Esophagus squamous epithelium (tissue), 5 donors: Measurements from ENCODE around the gene ETV7. TPM values are rescaled to one million over a fixed set of nuclear protein-coding genes. Genes with fewer than 3 reads are reported as not detected.

Source experiments
- DNase-seq: peaks from one replicate; lab custom pipeline; 2025; lab: John Stamatoyannopoulos, UW
- H3K27ac ChIP-seq, 4 donors: fragments of 200-600 bp; sonication (generic); one replicate each; pipeline ENCODE4 v1.5.1; 2016 to 2019; ENCODE audit warnings: mild to moderate bottlenecking in 1 of 4
- H3K27me3 ChIP-seq, 4 donors: fragments of 200-600 bp; sonication (generic); 1 replicate in 3 of 4; 2 replicates in 1 of 4; pipeline versions ENCODE4 v1.5.1 to v1.6.0; 2017 to 2021; ENCODE audit warnings: antibody characterized with exemption in 1 of 4
- H3K36me3 ChIP-seq, 3 donors: fragments of 200-600 bp; sonication (generic); one replicate each; pipeline ENCODE4 v1.5.1; 2016 to 2019
- H3K4me1 ChIP-seq, 3 donors: fragments of 200-600 bp; sonication (generic); one replicate each; pipeline ENCODE4 v1.5.1; 2017 to 2019
- H3K4me3 ChIP-seq, 4 donors: fragments of 200-600 bp; sonication (generic); 1 replicate in 3 of 4; 2 replicates in 1 of 4; pipeline ENCODE4 v1.5.1; 2016 to 2019; ENCODE audit warnings: mild to moderate bottlenecking in 2 of 4, moderate library complexity in 1 of 4
- H3K9me3 ChIP-seq, 3 donors: fragments of 200-600 bp; sonication (generic); one replicate each; pipeline ENCODE4 v1.5.1; 2016 to 2019
- POLR2A ChIP-seq, 4 donors: fragments of 450-650 bp; IDR thresholded peaks; one replicate each; pipeline ENCODE4 v1.6.1; 2017; ENCODE audit warnings: antibody characterized with exemption in 4 of 4, mild to moderate bottlenecking in 4 of 4, moderate library complexity in 3 of 4
- WGBS, 2 donors: methylation state at CpG; one replicate each; pipeline ENCODE4 v1.1.5; 2018; 5-methylcytosine and 5-hydroxymethylcytosine counted together
- intact Hi-C: fragments of 100-400 bp; cut with DNase I; formaldehyde crosslinking; loops from one replicate; pipeline ENCODE4 v1.15.0; 2022
- total RNA-seq, 4 donors: library from RNA; depleted of rRNA; stranded (reverse); fragments of >200 nt; gene quantifications; one replicate each; pipeline ENCODE4 v1.1.0, GENCODE V29; 2016
- TF ChIP-seq, protein P1 (sequence below), 6 experiments: fragments of 450-650 bp in 4 of 6; fragments of 200-600 bp in 2 of 6; sonication (generic) in 2 of 6; IDR thresholded peaks; one replicate each; pipeline ENCODE4 v1.5.1; 2016 to 2019; ENCODE audit warnings: antibody characterized with exemption in 6 of 6, mild to moderate bottlenecking in 4 of 6, moderate library complexity in 4 of 6
- donor health status: DM: yes; HTN: yes; CAD: no.

The ETV7 gene
- total RNA-seq, 4 donors from 2014 or later = 1.3 to 7.3 (median 2.3) TPM

DNA sequence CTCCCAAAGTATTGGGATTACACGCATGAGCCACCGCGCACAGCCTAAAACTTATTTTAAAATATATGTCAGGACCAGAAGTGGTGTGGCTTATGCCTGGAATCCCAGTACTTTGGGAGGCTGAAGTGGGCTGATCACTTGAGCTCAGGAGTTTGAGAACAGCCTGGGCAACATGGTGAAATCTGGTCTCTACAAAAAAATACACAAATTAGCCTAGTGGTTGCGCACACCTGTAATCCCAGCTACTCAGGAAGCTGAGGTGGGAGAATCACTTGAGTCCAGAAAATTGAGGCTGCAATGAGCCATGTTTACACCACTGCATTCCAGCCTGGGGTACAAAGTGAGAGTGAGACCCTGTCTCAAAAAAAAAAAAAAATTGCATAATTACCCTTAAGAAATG is 41.4 kb upstream of the ETV7 start:
- no peaks in the 10 kb centered on the region for H3K9me3 ChIP-seq
- H3K36me3 ChIP-seq = no peaks in the 10 kb centered on the region
- no peak for DNase-seq
- 64 to 100% methylated on average over 3 to 4 of the region's 4 CpGs for WGBS, 2 donors
- peaks cover 0 to 11% (median 0%) of the 10 kb centered on the region in 3 donors for H3K4me1 ChIP-seq
- TF ChIP-seq, protein P1, sequence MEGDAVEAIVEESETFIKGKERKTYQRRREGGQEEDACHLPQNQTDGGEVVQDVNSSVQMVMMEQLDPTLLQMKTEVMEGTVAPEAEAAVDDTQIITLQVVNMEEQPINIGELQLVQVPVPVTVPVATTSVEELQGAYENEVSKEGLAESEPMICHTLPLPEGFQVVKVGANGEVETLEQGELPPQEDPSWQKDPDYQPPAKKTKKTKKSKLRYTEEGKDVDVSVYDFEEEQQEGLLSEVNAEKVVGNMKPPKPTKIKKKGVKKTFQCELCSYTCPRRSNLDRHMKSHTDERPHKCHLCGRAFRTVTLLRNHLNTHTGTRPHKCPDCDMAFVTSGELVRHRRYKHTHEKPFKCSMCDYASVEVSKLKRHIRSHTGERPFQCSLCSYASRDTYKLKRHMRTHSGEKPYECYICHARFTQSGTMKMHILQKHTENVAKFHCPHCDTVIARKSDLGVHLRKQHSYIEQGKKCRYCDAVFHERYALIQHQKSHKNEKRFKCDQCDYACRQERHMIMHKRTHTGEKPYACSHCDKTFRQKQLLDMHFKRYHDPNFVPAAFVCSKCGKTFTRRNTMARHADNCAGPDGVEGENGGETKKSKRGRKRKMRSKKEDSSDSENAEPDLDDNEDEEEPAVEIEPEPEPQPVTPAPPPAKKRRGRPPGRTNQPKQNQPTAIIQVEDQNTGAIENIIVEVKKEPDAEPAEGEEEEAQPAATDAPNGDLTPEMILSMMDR (IDR thresholded peaks at IDR 0.05) = peak in 4 of 6 experiments; percentile 6 to 51 (median 19)
- TF ChIP-seq POLR2A (IDR thresholded peaks at IDR 0.05) = no peak
- no peak overlapping the region for H3K4me3 ChIP-seq
- intact Hi-C loops = no loop called here
- no peaks in the 10 kb centered on the region for H3K27me3 ChIP-seq
- H3K27ac ChIP-seq = no peak overlapping the region

- intact Hi-C loops = no loop called here
- 86 to 97% methylated on average over 2 to 3 of the region's 3 CpGs for WGBS, 2 donors
Observed at GRCh38 chr6:36426622-36427021, 39.2 kb upstream of the ETV7 start.

GRCh38 chr6:36423101-36423824 is 35.8 kb upstream of the ETV7 start:
- Histone ChIP-seq H3K9me3 (no peaks in the 10 kb centered on the region), H3K4me3 (peak overlapping the region; percentile 42 to 70 (median 56)), H3K27ac (peak overlapping the region; percentile 87 to 95 (median 93)), H3K27me3 (no peaks in the 10 kb centered on the region), H3K4me1 (peaks cover 6 to 43% (median 12%) of the 10 kb centered on the region in 3 donors), H3K36me3 (no peaks in the 10 kb centered on the region)
- TF ChIP-seq POLR2A (IDR thresholded peaks at IDR 0.05) = peak in 2 of 4 donors; percentile 51 to 71
- TF ChIP-seq, protein P1 (IDR thresholded peaks at IDR 0.05) = peak; percentile 41 to 79 (median 70)
- intact Hi-C loops = no loop called here
- DNase-seq = peak; percentile 96
- 0% methylated on average over 12 to 44 of the region's 51 CpGs for WGBS, 2 donors

More at GRCh38 chr6:36426622-36427021, 39.2 kb upstream of the ETV7 start:
- no peaks in the 10 kb centered on the region for H3K9me3 ChIP-seq
- TF ChIP-seq, protein P1 (IDR thresholded peaks at IDR 0.05) = no peak
- TF ChIP-seq POLR2A (IDR thresholded peaks at IDR 0.05) = no peak
- no peaks in the 10 kb centered on the region for H3K36me3 ChIP-seq
- no peak overlapping the region for H3K27ac ChIP-seq
- no peak for DNase-seq
- H3K4me3 ChIP-seq = no peak overlapping the region
- no peaks in the 10 kb centered on the region for H3K27me3 ChIP-seq
- peaks cover 6 to 24% (median 6%) of the 10 kb centered on the region in 3 donors for H3K4me1 ChIP-seq

DNA sequence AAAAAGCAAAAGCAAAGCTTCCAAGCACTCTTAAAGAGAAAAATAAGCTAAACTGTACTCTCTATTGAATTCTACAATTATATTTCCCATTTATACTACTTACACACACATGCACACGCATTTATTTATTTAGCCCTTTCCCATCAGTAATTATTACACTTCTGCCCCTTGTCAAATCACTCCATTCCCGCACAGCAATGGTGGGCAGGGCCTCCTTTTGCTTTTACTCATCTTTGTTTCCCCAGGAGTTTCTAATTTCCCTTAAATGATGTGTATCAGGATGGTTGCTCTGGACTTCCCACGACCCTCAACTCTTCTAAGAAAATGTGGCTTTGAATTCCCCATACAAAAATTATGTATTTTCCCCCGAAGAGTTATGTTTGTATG is 35.2 kb upstream of the ETV7 start:
- 12 to 14% methylated on average over 4 of the region's 4 CpGs for WGBS, 2 donors
- peak overlapping the region; percentile 87 to 95 (median 93) for H3K27ac ChIP-seq
- DNase-seq = no peak
- no peaks in the 10 kb centered on the region for H3K36me3 ChIP-seq
- intact Hi-C loops = no loop called here
- H3K4me3 ChIP-seq = peak overlapping the region; percentile 42 to 70 (median 56)
- peaks cover 6 to 43% (median 12%) of the 10 kb centered on the region in 3 donors for H3K4me1 ChIP-seq
- no peaks in the 10 kb centered on the region for H3K9me3 ChIP-seq
- no peak for TF ChIP-seq POLR2A (IDR thresholded peaks at IDR 0.05)
- TF ChIP-seq, protein P1 (IDR thresholded peaks at IDR 0.05) = no peak
- H3K27me3 ChIP-seq = no peaks in the 10 kb centered on the region

GRCh38 chr6:36419310-36419709 is 31.8 kb upstream of the ETV7 start:
- 33 to 45% methylated on average over 1 of the region's 1 CpG for WGBS, 2 donors
- H3K36me3 ChIP-seq = no peaks in the 10 kb centered on the region
- H3K27ac ChIP-seq = no peak overlapping the region
- no peak overlapping the region for H3K4me3 ChIP-seq
- H3K4me1 ChIP-seq = peaks cover 6 to 36% (median 12%) of the 10 kb centered on the region in 3 donors
- TF ChIP-seq POLR2A (IDR thresholded peaks at IDR 0.05) = no peak
- TF ChIP-seq, protein P1 (IDR thresholded peaks at IDR 0.05) = no peak
- no peak for DNase-seq
- intact Hi-C loops = no loop called here
- no peaks in the 10 kb centered on the region for H3K9me3 ChIP-seq
- H3K27me3 ChIP-seq = no peaks in the 10 kb centered on the region
